Stomach (tissue), 9 donors: ENCODE data around the gene SESN2. TPM values are rescaled to one million over a fixed set of nuclear protein-coding genes. Genes with fewer than 3 reads are reported as not detected.

Experiments
- DNase-seq, 2 donors: peaks; one replicate each; pipeline versions ENCODE4 v3.0.0 to v3.0.0-alpha.2; 2013 to 2019
- H3K27ac ChIP-seq, 5 donors: fragments of 200-600 bp in 4 of 5; sonication (generic) in 4 of 5; one replicate each; pipeline ENCODE4 v1.5.1; 2013 to 2019; ENCODE audit warnings: mild to moderate bottlenecking in 1 of 5, moderate library complexity in 1 of 5
- H3K27me3 ChIP-seq, 3 donors: fragments of 200-600 bp; sonication (generic); one replicate each; pipeline ENCODE4 v1.5.1; 2017 to 2019; ENCODE audit warnings: mixed run types in 1 of 3
- H3K36me3 ChIP-seq, 4 donors: fragments of 200-600 bp; sonication (generic); 1 replicate in 3 of 4; 2 replicates in 1 of 4; pipeline ENCODE4 v1.5.1; 2016 to 2019
- H3K4me1 ChIP-seq, 4 donors: fragments of 200-600 bp; sonication (generic); one replicate each; pipeline ENCODE4 v1.5.1; 2016 to 2019
- H3K4me3 ChIP-seq, 4 donors: fragments of 200-600 bp; sonication (generic) in 3 of 4; one replicate each; pipeline ENCODE4 v1.5.1; 2016 to 2019; ENCODE audit warnings: mild to moderate bottlenecking in 1 of 4
- H3K9me3 ChIP-seq, 4 donors: fragments of 200-600 bp; sonication (generic); one replicate each; pipeline ENCODE4 v1.5.1; 2016 to 2019
- EP300 ChIP-seq: sonication (generic); formaldehyde crosslinking; IDR thresholded peaks from one replicate; pipeline ENCODE4 v1.6.1; 2017; ENCODE audit warnings: antibody characterized with exemption
- POLR2A ChIP-seq, 4 donors: fragments of 450-650 bp; IDR thresholded peaks; one replicate each; pipeline ENCODE4 v1.6.1; 2016; ENCODE audit warnings: antibody characterized with exemption in 4 of 4, control low read depth in 2 of 4, mild to moderate bottlenecking in 1 of 4, moderate library complexity in 1 of 4
- POLR2AphosphoS5 ChIP-seq, 3 donors: sonication (generic); formaldehyde crosslinking; IDR thresholded peaks; one replicate each; pipeline ENCODE4 v1.6.1; 2016; ENCODE audit warnings: antibody characterized with exemption in 3 of 3
- WGBS, 5 donors: extraction: QIAGEN DNeasy Blood & Tissue Kit in 3 of 5; methylation state at CpG; one replicate each; pipeline versions ENCODE4 v1.1.5 to v1.1.7; 2013 to 2018; 5-methylcytosine and 5-hydroxymethylcytosine counted together
- intact Hi-C: fragments of 100-400 bp; cut with DNase I; formaldehyde crosslinking; loops from one replicate; pipeline ENCODE4 v1.15.1; 2023; ENCODE audit warnings: low total_unique reads
- polyA plus RNA-seq, 3 donors: library from polyadenylated mRNA; stranded (reverse); fragments of 200-250 nt; gene quantifications; one replicate each; pipeline ENCODE4 v1.2.3, GENCODE V29; 2013
- total RNA-seq, 5 donors: library from RNA; depleted of rRNA; stranded (reverse); fragments of >200 nt; gene quantifications; one replicate each; pipeline versions ENCODE4 v1.1.0 to v1.2.3, GENCODE V29; 2014 to 2016
- TF ChIP-seq, protein P1 (sequence below), 7 experiments: fragments of 450-650 bp in 4 of 7; fragments of 200-600 bp in 3 of 7; sonication (generic) in 3 of 7; IDR thresholded peaks; one replicate each; pipeline ENCODE4 v1.5.1; 2016 to 2019; ENCODE audit warnings: antibody characterized with exemption in 7 of 7, control low read depth in 2 of 7, mild to moderate bottlenecking in 1 of 7
- donor health status: healthy with polysubstance abuse.
- donor health status: Bipolar disorder and iron deficiency.
- donor health status: healthy.

Gene SESN2
- total and polyA plus RNA-seq, 8 donors: 2.3 to 20.3 (median 6.3) TPM

DNA sequence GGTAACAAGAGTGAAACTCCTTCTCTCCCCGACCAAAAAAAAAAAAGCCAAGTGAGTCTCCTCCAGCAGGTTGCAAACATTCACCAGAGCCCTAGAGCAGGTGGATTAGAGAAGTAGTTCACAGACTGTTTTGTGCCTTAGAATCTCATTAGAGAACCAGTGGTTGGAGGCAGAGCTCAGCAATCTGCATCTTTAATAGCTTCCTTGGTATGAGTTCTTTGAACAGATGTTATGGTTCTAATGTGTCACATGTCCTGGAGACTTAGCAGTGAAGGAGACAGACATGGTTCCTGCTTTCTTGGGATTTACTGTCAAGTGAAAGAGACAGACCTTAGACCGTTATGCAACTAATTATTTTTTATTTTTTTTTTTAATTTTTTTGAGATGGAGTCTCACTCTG lies 26.8 kb downstream of the SESN2 start:
- peaks cover 0 to 10% (median 4%) of the 10 kb centered on the region in 4 donors for H3K4me1 ChIP-seq
- intact Hi-C loops: no loop called here
- TF ChIP-seq POLR2A (IDR thresholded peaks at IDR 0.05) (no peak), POLR2AphosphoS5 (IDR thresholded peaks at IDR 0.05) (no peak), EP300 (no peak)
- TF ChIP-seq, protein P1, sequence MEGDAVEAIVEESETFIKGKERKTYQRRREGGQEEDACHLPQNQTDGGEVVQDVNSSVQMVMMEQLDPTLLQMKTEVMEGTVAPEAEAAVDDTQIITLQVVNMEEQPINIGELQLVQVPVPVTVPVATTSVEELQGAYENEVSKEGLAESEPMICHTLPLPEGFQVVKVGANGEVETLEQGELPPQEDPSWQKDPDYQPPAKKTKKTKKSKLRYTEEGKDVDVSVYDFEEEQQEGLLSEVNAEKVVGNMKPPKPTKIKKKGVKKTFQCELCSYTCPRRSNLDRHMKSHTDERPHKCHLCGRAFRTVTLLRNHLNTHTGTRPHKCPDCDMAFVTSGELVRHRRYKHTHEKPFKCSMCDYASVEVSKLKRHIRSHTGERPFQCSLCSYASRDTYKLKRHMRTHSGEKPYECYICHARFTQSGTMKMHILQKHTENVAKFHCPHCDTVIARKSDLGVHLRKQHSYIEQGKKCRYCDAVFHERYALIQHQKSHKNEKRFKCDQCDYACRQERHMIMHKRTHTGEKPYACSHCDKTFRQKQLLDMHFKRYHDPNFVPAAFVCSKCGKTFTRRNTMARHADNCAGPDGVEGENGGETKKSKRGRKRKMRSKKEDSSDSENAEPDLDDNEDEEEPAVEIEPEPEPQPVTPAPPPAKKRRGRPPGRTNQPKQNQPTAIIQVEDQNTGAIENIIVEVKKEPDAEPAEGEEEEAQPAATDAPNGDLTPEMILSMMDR (IDR thresholded peaks at IDR 0.05): no peak
- WGBS, 5 donors: 38 to 51% (median 46%) methylated on average over 2 of the region's 2 CpGs
- no peaks in the 10 kb centered on the region for H3K27me3 ChIP-seq
- H3K4me3 ChIP-seq: no peak overlapping the region
- no peak overlapping the region for H3K27ac ChIP-seq
- no peaks in the 10 kb centered on the region for H3K9me3 ChIP-seq
- peaks cover 8 to 23% (median 20%) of the 10 kb centered on the region in 4 donors for H3K36me3 ChIP-seq
- DNase-seq: no peak

GRCh38 chr1:28288487-28288886 lies 29.2 kb downstream of the SESN2 start:
- TF ChIP-seq EP300: no peak
- no peak for TF ChIP-seq POLR2A (IDR thresholded peaks at IDR 0.05)
- TF ChIP-seq, protein P1 (IDR thresholded peaks at IDR 0.05): no peak
- TF ChIP-seq POLR2AphosphoS5 (IDR thresholded peaks at IDR 0.05): no peak
- 84 to 92% (median 89%) methylated on average over 8 of the region's 8 CpGs for WGBS, 5 donors
- H3K36me3 ChIP-seq: peaks cover 0 to under 1% (median 0%) of the 10 kb centered on the region in 4 donors
- peaks cover 0 to 5% (median 0%) of the 10 kb centered on the region in 4 donors for H3K4me1 ChIP-seq
- H3K27me3 ChIP-seq: no peaks in the 10 kb centered on the region
- DNase-seq: no peak
- no peak overlapping the region for H3K4me3 ChIP-seq
- intact Hi-C loops: no loop called here
- no peaks in the 10 kb centered on the region for H3K9me3 ChIP-seq
- no peak overlapping the region for H3K27ac ChIP-seq

DNA sequence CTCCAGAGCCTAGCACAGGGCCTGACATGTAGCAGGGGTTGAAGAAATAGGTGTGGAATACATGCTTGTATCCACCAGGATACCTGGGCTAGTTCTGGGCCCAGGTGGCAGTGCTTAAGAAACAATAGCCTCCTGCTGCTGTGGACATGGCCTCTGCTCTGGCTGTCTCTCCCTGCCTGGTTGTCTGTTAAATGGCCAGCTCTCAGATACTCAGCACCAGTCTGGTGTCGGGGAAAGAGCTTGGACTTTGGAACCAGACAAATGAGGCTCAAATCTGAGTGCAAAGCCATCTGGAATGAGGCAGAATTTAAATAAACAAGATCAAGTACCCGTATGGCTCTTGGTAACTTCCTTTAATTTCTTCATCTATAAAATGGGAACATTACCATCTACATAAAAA lies 31.5 kb downstream of the SESN2 start:
- Histone ChIP-seq H3K4me3 (no peak overlapping the region), H3K4me1 (peaks cover 0 to 5% (median 0%) of the 10 kb centered on the region in 4 donors), H3K27ac (no peak overlapping the region), H3K9me3 (no peaks in the 10 kb centered on the region), H3K27me3 (no peaks in the 10 kb centered on the region), H3K36me3 (no peaks in the 10 kb centered on the region)
- WGBS, 5 donors: 16 to 36% (median 29%) methylated on average over 2 of the region's 2 CpGs
- DNase-seq: peak in 1 of 2 donors; percentile 64
- TF ChIP-seq POLR2A (IDR thresholded peaks at IDR 0.05) (no peak), EP300 (no peak), POLR2AphosphoS5 (IDR thresholded peaks at IDR 0.05) (no peak)
- TF ChIP-seq, protein P1 (IDR thresholded peaks at IDR 0.05): no peak
- intact Hi-C loops: no loop called here

- intact Hi-C loops: no loop called here
- no peaks in the 10 kb centered on the region for H3K36me3 ChIP-seq
- TF ChIP-seq, protein P1 (IDR thresholded peaks at IDR 0.05): no peak
- TF ChIP-seq POLR2A (IDR thresholded peaks at IDR 0.05) (no peak), EP300 (no peak), POLR2AphosphoS5 (IDR thresholded peaks at IDR 0.05) (no peak)
- WGBS, 5 donors: 65 to 74% (median 69%) methylated on average over 6 of the region's 6 CpGs
- H3K9me3 ChIP-seq: no peaks in the 10 kb centered on the region
- H3K27ac ChIP-seq: no peak overlapping the region
- DNase-seq: no peak
- H3K27me3 ChIP-seq: no peaks in the 10 kb centered on the region
- H3K4me1 ChIP-seq: peaks cover 0 to 10% (median 2%) of the 10 kb centered on the region in 4 donors
- H3K4me3 ChIP-seq: no peak overlapping the region
These were observed 32.4 kb downstream of the SESN2 start for GRCh38 chr1:28291711-28292110.
